Common myeloid progenitor, CD34-positive (primary cell): ENCODE measurements around the gene EPHX1.

Source experiments
- CTCF ChIA-PET: fragments of 350-600 bp; sonication (Branson Sonifier 250); formaldehyde crosslinking; loops from one replicate; lab custom pipeline; 2021; ENCODE audit warnings: antibody characterized with exemption; lab: Charles Lee
- POLR2A ChIA-PET: fragments of 350-600 bp; sonication (Branson Sonifier 250); formaldehyde crosslinking; loops from one replicate; lab custom pipeline; 2021; ENCODE audit warnings: antibody characterized with exemption; lab: Charles Lee
- DNase-seq, 3 donors: peaks; one replicate each; pipeline versions ENCODE4 v3.0.0 to v3.0.0-alpha.2; 2013
- H3K27ac ChIP-seq, 2 experiments: 1 replicate in 1 of 2; 2 replicates in 1 of 2; pipeline ENCODE4 v1.7.0; 2013; ENCODE audit warnings: inconsistent platforms in 2 of 2, low read length in 2 of 2, mild to moderate bottlenecking in 2 of 2, low read depth in 1 of 2, moderate library complexity in 1 of 2; ENCODE audit not compliant: severe bottlenecking in 2 of 2, insufficient read depth in 1 of 2, poor library complexity in 1 of 2
- H3K27me3 ChIP-seq, 5 experiments: replicated peaks in 2 of 5; 1 replicate in 3 of 5; 2 replicates in 2 of 5; pipeline versions ENCODE4 v1.6.1 to v1.7.0; 2013; ENCODE audit warnings: low read length in 4 of 5, mild to moderate bottlenecking in 2 of 5, moderate library complexity in 2 of 5, inconsistent platforms in 1 of 5; ENCODE audit not compliant: insufficient read depth in 5 of 5, control insufficient read depth in 4 of 5
- H3K36me3 ChIP-seq, 4 experiments: 1 replicate in 2 of 4; 2 replicates in 2 of 4; pipeline versions ENCODE4 v1.6.1 to v1.7.0; 2013; ENCODE audit warnings: low read length in 3 of 4, control low read depth in 1 of 4, mild to moderate bottlenecking in 1 of 4; ENCODE audit not compliant: control insufficient read depth in 4 of 4, insufficient read depth in 4 of 4
- H3K4me1 ChIP-seq, 4 experiments: 1 replicate in 3 of 4; 2 replicates in 1 of 4; pipeline versions ENCODE4 v1.6.1 to v1.7.1; 2013; ENCODE audit warnings: low read length in 3 of 4, mild to moderate bottlenecking in 3 of 4, control low read depth in 1 of 4, inconsistent platforms in 1 of 4, moderate library complexity in 1 of 4; ENCODE audit not compliant: control insufficient read depth in 4 of 4, insufficient read depth in 4 of 4; ENCODE audit errors: control extremely low read depth in 1 of 4
- H3K4me3 ChIP-seq, 7 experiments: 1 replicate in 4 of 7; 2 replicates in 3 of 7; pipeline versions ENCODE4 v1.5.1 to v1.7.0; 2013; ENCODE audit warnings: mild to moderate bottlenecking in 7 of 7, low read length in 6 of 7, moderate library complexity in 6 of 7, inconsistent platforms in 2 of 7, low read depth in 2 of 7, control low read depth in 1 of 7; ENCODE audit not compliant: insufficient read depth in 4 of 7, control insufficient read depth in 1 of 7; ENCODE audit errors: extremely low read depth in 1 of 7
- H3K9me3 ChIP-seq, 5 experiments: 1 replicate in 4 of 5; 2 replicates in 1 of 5; pipeline versions ENCODE4 v1.6.1 to v1.7.1; 2013; ENCODE audit warnings: low read length in 4 of 5, mild to moderate bottlenecking in 2 of 5, inconsistent platforms in 1 of 5, low read depth in 1 of 5, moderate library complexity in 1 of 5; ENCODE audit not compliant: control insufficient read depth in 4 of 5, insufficient read depth in 2 of 5; ENCODE audit errors: control extremely low read depth in 1 of 5
- WGBS: methylation state at CpG from one replicate; pipeline ENCODE4 v1.1.5; 2013; ENCODE audit not compliant: insufficient coverage; 5-methylcytosine and 5-hydroxymethylcytosine counted together

Gene EPHX1

DNA sequence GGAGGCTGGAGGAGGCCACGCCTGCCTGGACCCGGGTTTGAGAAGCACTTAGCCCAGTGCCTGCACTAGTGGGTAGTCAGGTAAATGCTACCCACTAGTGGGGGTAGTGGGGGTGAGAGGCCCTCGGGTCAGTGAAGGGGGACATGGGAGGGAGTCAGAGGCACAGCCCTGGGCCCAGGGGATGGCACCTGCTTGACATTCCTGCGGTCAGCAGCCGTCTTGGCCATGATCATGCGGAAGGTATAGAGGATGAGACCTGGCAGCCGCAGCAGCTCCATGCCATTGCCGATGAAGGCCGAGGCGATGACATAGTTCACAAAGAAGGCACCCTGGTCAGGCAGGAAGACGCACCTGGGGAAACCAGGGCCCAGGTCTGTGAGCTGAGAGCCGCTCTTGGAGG, 43.5 kb downstream of the EPHX1 start:
- Histone ChIP-seq H3K9me3 (no peaks in the 10 kb centered on the region), H3K27me3 (no peaks in the 10 kb centered on the region), H3K4me3 (no peak overlapping the region), H3K4me1 (peaks cover 0 to 15% (median 7%) of the 10 kb centered on the region in 4 experiments), H3K27ac (no peak overlapping the region), H3K36me3 (peaks cover 24 to 80% (median 54%) of the 10 kb centered on the region in 4 experiments)
- CTCF ChIA-PET, result interaction anchor here (1.8 kb wide), 1 partner anchor 25 kb away, joined by 4 read pairs; no protein-coding TSS in a partner anchor
- WGBS, result over 99% methylated on average over 12 of the region's 12 CpGs
- DNase-seq, result no peak
- POLR2A ChIA-PET, result interaction anchor here (0.5 kb wide), 1 partner anchor 114 kb away, joined by 3 read pairs; no protein-coding TSS in a partner anchor

DNA sequence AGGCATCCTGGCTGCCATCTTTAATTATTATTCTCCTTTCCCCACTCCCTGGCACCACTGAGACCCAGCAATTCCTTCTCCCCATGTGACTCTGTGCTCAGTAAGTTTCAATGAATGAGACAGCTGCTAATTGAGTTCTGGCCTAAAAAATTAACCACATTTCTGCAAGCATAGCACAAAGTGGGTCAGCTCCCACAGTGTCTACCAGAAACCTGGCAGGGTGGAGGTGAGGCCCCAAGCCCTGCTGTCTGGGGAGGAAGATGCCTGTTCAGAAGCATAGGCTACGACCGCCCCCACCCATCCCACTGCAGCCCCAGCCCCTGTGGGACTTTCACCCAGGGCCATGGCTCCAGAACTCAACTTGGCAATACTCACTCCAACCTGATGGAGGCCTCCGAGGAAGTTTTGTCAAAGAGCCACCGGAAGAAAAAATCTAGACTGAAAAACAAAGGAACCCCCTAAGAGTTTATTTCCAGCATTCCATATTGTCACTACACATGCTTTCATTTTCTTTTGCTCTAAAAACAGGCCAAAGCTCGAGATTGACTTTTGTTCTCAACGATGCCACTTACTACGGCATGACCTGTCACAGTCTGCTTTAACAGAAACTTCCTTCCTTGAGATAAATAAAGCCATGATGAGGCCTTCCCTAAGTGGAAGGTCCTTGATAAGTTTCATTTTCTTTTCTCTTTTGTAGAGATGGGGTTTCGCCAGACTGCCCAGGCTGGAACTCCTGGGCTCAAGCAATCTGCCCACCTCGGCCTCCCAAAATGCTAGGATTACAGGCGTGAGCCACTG, 45.8 kb downstream of the EPHX1 start:
- Histone ChIP-seq H3K9me3 (no peaks in the 10 kb centered on the region), H3K27ac (peak overlapping the region in 1 of 2 experiments; percentile 6), H3K27me3 (no peaks in the 10 kb centered on the region), H3K4me3 (no peak overlapping the region), H3K4me1 (peaks cover 0 to 10% (median 5%) of the 10 kb centered on the region in 4 experiments), H3K36me3 (peaks cover 19 to 83% (median 67%) of the 10 kb centered on the region in 4 experiments)
- POLR2A ChIA-PET, result no interaction called here
- CTCF ChIA-PET, result interaction anchor here (0.8 to 1.7 kb wide), 9 partner anchors 10 to 381 kb away, joined by 3 to 8 read pairs (median 4); partner anchors contain the start of gene TMEM63A
- 49% methylated on average over 6 of the region's 10 CpGs for WGBS
- DNase-seq, result peak in 2 of 3 donors; percentile 36 to 49

DNA sequence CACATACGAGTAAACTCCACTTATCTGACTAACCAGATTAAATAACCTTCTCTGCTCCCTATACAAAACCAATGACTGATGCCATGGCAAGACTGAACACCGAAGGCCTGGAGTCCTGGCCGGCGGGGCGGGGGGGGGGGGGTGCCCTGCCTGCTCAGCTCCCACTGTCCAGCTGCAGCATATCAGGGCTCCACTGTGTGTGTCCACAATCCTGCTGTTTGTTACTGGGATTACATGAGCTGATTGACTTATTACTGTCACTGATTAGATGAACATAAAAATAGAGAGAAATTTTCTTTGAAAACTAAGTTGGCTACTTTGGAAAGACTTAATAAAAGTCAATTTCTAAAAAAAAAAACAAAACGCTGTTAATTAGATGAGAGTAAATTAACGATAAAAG, 47.3 kb downstream of the EPHX1 start:
- ChIA-PET POLR2A (interaction anchor here (0.5 kb wide), 1 partner anchor 704 kb away, joined by 3 read pairs; no protein-coding TSS in a partner anchor), CTCF (interaction anchor here (0.9 to 1.7 kb wide), 5 partner anchors 8 to 24 kb away, joined by 3 to 5 read pairs (median 3); no protein-coding TSS in a partner anchor)
- 79% methylated on average over 4 of the region's 7 CpGs for WGBS

DNA sequence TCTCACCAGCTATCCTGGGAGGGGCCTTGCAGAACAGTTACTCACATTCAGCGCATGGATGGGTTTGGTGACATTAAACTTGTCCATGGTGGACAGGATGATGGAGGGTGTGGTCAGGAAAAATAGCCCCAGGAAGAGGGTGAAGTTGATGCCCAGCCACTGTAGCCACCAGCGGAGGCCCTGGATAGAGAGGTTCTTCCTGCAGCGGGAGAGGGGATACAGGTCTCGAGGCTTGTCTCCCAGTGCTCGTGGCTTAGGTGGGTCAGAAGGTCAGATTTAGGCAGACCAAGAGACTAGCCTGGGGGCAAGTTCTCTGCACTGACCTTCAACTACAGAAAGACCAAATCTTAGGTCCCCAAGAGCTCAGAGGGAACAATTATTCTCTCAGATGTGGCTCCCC, 49.2 kb downstream of the EPHX1 start:
- no peaks in the 10 kb centered on the region for H3K9me3 ChIP-seq
- peaks cover 11 to 82% (median 63%) of the 10 kb centered on the region in 4 experiments for H3K36me3 ChIP-seq
- no peak for DNase-seq
- H3K4me3 ChIP-seq, result no peak overlapping the region
- ChIA-PET POLR2A (interaction anchor here (1.1 kb wide), 1 partner anchor 81 kb away, joined by 5 read pairs; the partner anchor contains the start of gene SRP9), CTCF (interaction anchor here (1.1 to 1.7 kb wide), 5 partner anchors 9 to 19 kb away, joined by 3 to 4 read pairs (median 3); no protein-coding TSS in a partner anchor)
- 95% methylated on average over 4 of the region's 5 CpGs for WGBS
- H3K27me3 ChIP-seq, result no peaks in the 10 kb centered on the region
- H3K27ac ChIP-seq, result no peak overlapping the region
- H3K4me1 ChIP-seq, result peaks cover 0 to 13% (median 5%) of the 10 kb centered on the region in 4 experiments

More for the DNA sequence above, 47.3 kb downstream of the EPHX1 start:
- Histone ChIP-seq H3K4me1 (peaks cover 0 to 10% (median 5%) of the 10 kb centered on the region in 4 experiments), H3K36me3 (peaks cover 16 to 86% (median 70%) of the 10 kb centered on the region in 4 experiments), H3K9me3 (no peaks in the 10 kb centered on the region), H3K4me3 (no peak overlapping the region), H3K27me3 (no peaks in the 10 kb centered on the region), H3K27ac (no peak overlapping the region)
- DNase-seq, result no peak

DNA sequence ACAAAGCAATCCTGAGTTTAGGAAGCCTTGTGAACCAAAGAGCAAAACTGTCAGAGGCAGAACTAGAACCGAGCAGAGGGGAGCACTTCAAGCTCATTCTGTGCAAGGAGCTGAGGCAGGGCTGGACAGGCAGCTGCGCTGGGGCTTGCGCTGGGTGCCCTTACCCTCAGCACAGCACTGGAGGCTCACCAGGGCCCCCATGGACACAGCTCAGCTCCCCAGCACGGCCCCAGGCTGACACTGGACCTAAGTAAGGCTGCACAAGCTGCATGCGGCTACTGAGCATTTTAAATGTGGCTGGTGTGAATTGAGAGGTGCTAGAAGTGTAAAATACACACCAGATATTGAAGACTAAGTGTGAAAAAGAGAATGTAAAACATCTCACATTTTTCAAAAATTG, 50.2 kb downstream of the EPHX1 start:
- Histone ChIP-seq H3K27me3 (no peaks in the 10 kb centered on the region), H3K9me3 (no peaks in the 10 kb centered on the region), H3K27ac (no peak overlapping the region), H3K36me3 (peaks cover 4 to 77% (median 56%) of the 10 kb centered on the region in 4 experiments), H3K4me1 (peaks cover 0 to 19% (median 5%) of the 10 kb centered on the region in 4 experiments), H3K4me3 (no peak overlapping the region)
- no peak for DNase-seq
- CTCF ChIA-PET, result interaction anchor here (0.5 to 1.7 kb wide), 7 partner anchors 10 to 182 kb away, joined by 3 to 4 read pairs (median 3); no protein-coding TSS in a partner anchor
- 100% methylated on average over 4 of the region's 5 CpGs for WGBS
- POLR2A ChIA-PET, result no interaction called here

DNA sequence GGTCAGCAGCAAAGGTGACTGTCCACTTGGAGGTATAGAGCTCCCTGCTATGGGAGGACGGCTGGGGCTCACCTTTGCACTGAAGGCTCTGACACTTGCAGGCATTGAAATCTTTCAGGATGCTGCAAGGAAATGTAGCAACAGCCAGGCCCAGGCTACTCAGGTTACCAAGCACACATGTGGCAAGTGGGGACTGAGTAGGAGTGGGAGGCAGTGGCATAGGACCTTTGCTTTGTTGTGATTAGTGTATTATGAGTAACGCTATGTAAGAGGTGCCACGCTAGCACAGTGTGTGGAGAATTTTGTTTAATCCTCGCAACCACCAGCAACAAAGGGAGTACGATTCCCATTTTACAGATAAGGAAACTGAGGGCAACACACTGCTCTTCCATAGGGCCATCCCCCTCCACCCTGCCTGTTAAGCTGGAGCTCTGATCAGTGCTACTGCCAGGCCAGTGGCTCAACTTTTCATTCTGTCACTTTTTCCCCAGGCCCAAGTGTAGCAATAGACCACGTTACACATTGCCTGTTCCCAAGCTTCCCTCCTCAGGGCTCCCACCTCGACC, 51.0 kb downstream of the EPHX1 start:
- Histone ChIP-seq H3K4me1 (peaks cover 0 to 22% (median 11%) of the 10 kb centered on the region in 4 experiments), H3K36me3 (peaks cover 6 to 77% (median 57%) of the 10 kb centered on the region in 4 experiments), H3K9me3 (no peaks in the 10 kb centered on the region), H3K27me3 (no peaks in the 10 kb centered on the region), H3K27ac (no peak overlapping the region), H3K4me3 (no peak overlapping the region)
- POLR2A ChIA-PET, result no interaction called here
- CTCF ChIA-PET, result interaction anchor here (0.9 to 1.7 kb wide), 5 partner anchors 13 to 101 kb away, joined by 3 to 4 read pairs (median 3); no protein-coding TSS in a partner anchor
- WGBS, result 100% methylated on average over 7 of the region's 7 CpGs
- no peak for DNase-seq
